H1 (cell line): ENCODE results near the gene GNAI2. TPM values are rescaled to one million over a fixed set of nuclear protein-coding genes. Genes with fewer than 3 reads are reported as not detected.

Source experiments
- BCL11A ChIP-seq, 2 experiments: IDR thresholded peaks; one replicate each; pipeline ENCODE4 v1.6.1; 2011; ENCODE audit warnings: low read depth in 2 of 2, low read length in 2 of 2, mild to moderate bottlenecking in 2 of 2
- TAF1 ChIP-seq: IDR thresholded peaks from 2 replicates; pipeline ENCODE4 v1.6.1; 2011; ENCODE audit warnings: mild to moderate bottlenecking, low read depth, low read length
- polyA plus RNA-seq, 7 experiments: library from polyadenylated mRNA; depleted of rRNA in 3 of 7; stranded (reverse) in 5 of 7; unstranded in 2 of 7; fragments of >200 nt in 5 of 7; fragments of 200-250 nt in 2 of 7; gene quantifications; 1 replicate in 5 of 7; 2 replicates in 1 of 7; 4 replicates in 1 of 7; pipeline versions ENCODE4 v1.2.1 to v1.2.3, GENCODE V29; 2011 to 2013; ENCODE audit warnings: missing spikeins in 2 of 7, mixed read lengths in 2 of 7
- total RNA-seq: library from RNA; stranded (reverse); fragmentation: NEBNext Ultra II Directional; extraction: Animal tissue kit (Norgen Biotek cat#: 25700); gene quantifications from 2 replicates; pipeline ENCODE4 v1.2.1, GENCODE V29; 2021

GNAI2 gene
- total and polyA plus RNA-seq, 2 of the 8 experiments (the other 6 are each of a cell fraction or from before 2014, with no cell fraction given), result 168 to 539 TPM

- no peak for TF ChIP-seq BCL11A (IDR thresholded peaks at IDR 0.05; ENCODE audit: low read depth in 2 of 2, low read length in 2 of 2)
- no peak for TF ChIP-seq TAF1
Measured at GRCh38 chr3:50211930-50212329, 24.1 kb upstream of the GNAI2 start (continued).
